Esophagus squamous epithelium (tissue), 5 donors: ENCODE results near the gene FBXO30. TPM values are rescaled to one million over a fixed set of nuclear protein-coding genes. Genes with fewer than 3 reads are reported as not detected.

Experiments used
- DNase-seq: peaks from one replicate; lab custom pipeline; 2025; lab: John Stamatoyannopoulos, UW
- H3K27ac ChIP-seq, 4 donors: fragments of 200-600 bp; sonication (generic); one replicate each; pipeline ENCODE4 v1.5.1; 2016 to 2019; ENCODE audit warnings: mild to moderate bottlenecking in 1 of 4
- H3K27me3 ChIP-seq, 4 donors: fragments of 200-600 bp; sonication (generic); 1 replicate in 3 of 4; 2 replicates in 1 of 4; pipeline versions ENCODE4 v1.5.1 to v1.6.0; 2017 to 2021; ENCODE audit warnings: antibody characterized with exemption in 1 of 4
- H3K36me3 ChIP-seq, 3 donors: fragments of 200-600 bp; sonication (generic); one replicate each; pipeline ENCODE4 v1.5.1; 2016 to 2019
- H3K4me1 ChIP-seq, 3 donors: fragments of 200-600 bp; sonication (generic); one replicate each; pipeline ENCODE4 v1.5.1; 2017 to 2019
- H3K4me3 ChIP-seq, 4 donors: fragments of 200-600 bp; sonication (generic); 1 replicate in 3 of 4; 2 replicates in 1 of 4; pipeline ENCODE4 v1.5.1; 2016 to 2019; ENCODE audit warnings: mild to moderate bottlenecking in 2 of 4, moderate library complexity in 1 of 4
- H3K9me3 ChIP-seq, 3 donors: fragments of 200-600 bp; sonication (generic); one replicate each; pipeline ENCODE4 v1.5.1; 2016 to 2019
- CTCF ChIP-seq, 6 experiments: fragments of 450-650 bp in 4 of 6; fragments of 200-600 bp in 2 of 6; sonication (generic) in 2 of 6; IDR thresholded peaks; one replicate each; pipeline ENCODE4 v1.5.1; 2016 to 2019; ENCODE audit warnings: antibody characterized with exemption in 6 of 6, mild to moderate bottlenecking in 4 of 6, moderate library complexity in 4 of 6
- POLR2A ChIP-seq, 4 donors: fragments of 450-650 bp; IDR thresholded peaks; one replicate each; pipeline ENCODE4 v1.6.1; 2017; ENCODE audit warnings: antibody characterized with exemption in 4 of 4, mild to moderate bottlenecking in 4 of 4, moderate library complexity in 3 of 4
- whole genome bisulfite sequencing, 2 donors: methylation state at CpG; one replicate each; pipeline ENCODE4 v1.1.5; 2018; 5-methylcytosine and 5-hydroxymethylcytosine counted together
- intact Hi-C: fragments of 100-400 bp; cut with DNase I; formaldehyde crosslinking; loops from one replicate; pipeline ENCODE4 v1.15.0; 2022
- total RNA-seq, 4 donors: library from RNA; depleted of rRNA; stranded (reverse); fragments of >200 nt; gene quantifications; one replicate each; pipeline ENCODE4 v1.1.0, GENCODE V29; 2016
- donor health status: DM: yes; HTN: yes; CAD: no.

FBXO30 gene
- total RNA-seq, 4 donors from 2014 or later, result 4.1 to 23.7 (median 9.0) TPM

- no peak for DNase-seq
- 48 to 77% methylated on average over 2 of the region's 2 CpGs for WGBS, 2 donors
These were observed 16.1 kb downstream of the FBXO30 start for GRCh38 chr6:145798530-145798929.

GRCh38 chr6:145789443-145789842 lies 25.2 kb downstream of the FBXO30 start:
- Histone ChIP-seq H3K27me3 (no peaks in the 10 kb centered on the region), H3K36me3 (peaks cover 0 to 8% (median 0%) of the 10 kb centered on the region in 3 donors), H3K9me3 (peaks cover 0 to 13% (median 11%) of the 10 kb centered on the region in 3 donors), H3K27ac (no peak overlapping the region), H3K4me3 (no peak overlapping the region), H3K4me1 (peaks cover 0 to 7% (median 0%) of the 10 kb centered on the region in 3 donors)
- intact Hi-C loops, result no loop called here
- TF ChIP-seq POLR2A (IDR thresholded peaks at IDR 0.05), result no peak
- TF ChIP-seq CTCF (IDR thresholded peaks at IDR 0.05), result no peak
- 74 to 75% methylated on average over 3 of the region's 3 CpGs for WGBS, 2 donors
- no peak for DNase-seq

More at GRCh38 chr6:145798530-145798929, 16.1 kb downstream of the FBXO30 start:
- intact Hi-C loops, result no loop called here
- Histone ChIP-seq H3K4me1 (peaks cover 0 to 13% (median 0%) of the 10 kb centered on the region in 3 donors), H3K27ac (peak overlapping the region in 2 of 4 donors; percentile 47 to 53), H3K9me3 (no peaks in the 10 kb centered on the region), H3K27me3 (no peaks in the 10 kb centered on the region), H3K4me3 (no peak overlapping the region), H3K36me3 (peaks cover 0 to 19% (median 0%) of the 10 kb centered on the region in 3 donors)
- TF ChIP-seq CTCF (IDR thresholded peaks at IDR 0.05) (no peak), POLR2A (IDR thresholded peaks at IDR 0.05) (no peak)

- TF ChIP-seq POLR2A (IDR thresholded peaks at IDR 0.05) (no peak), CTCF (IDR thresholded peaks at IDR 0.05) (no peak)
- intact Hi-C loops, result no loop called here
- WGBS, 2 donors, result 90 to 94% methylated on average over 2 to 3 of the region's 3 CpGs
- no peaks in the 10 kb centered on the region for H3K27me3 ChIP-seq
- H3K4me1 ChIP-seq, result peaks cover 0 to 12% (median 0%) of the 10 kb centered on the region in 3 donors
- no peak for DNase-seq
- H3K36me3 ChIP-seq, result peaks cover 0 to 9% (median 0%) of the 10 kb centered on the region in 3 donors
- no peak overlapping the region for H3K27ac ChIP-seq
- H3K4me3 ChIP-seq, result no peak overlapping the region
- peaks cover 0 to 13% (median 11%) of the 10 kb centered on the region in 3 donors for H3K9me3 ChIP-seq
These were observed 26.9 kb downstream of the FBXO30 start for GRCh38 chr6:145787688-145788087.

- Histone ChIP-seq H3K36me3 (peaks cover 0 to 9% (median 0%) of the 10 kb centered on the region in 3 donors), H3K9me3 (no peaks in the 10 kb centered on the region), H3K4me3 (no peak overlapping the region), H3K4me1 (peaks cover 0 to 12% (median 0%) of the 10 kb centered on the region in 3 donors), H3K27me3 (no peaks in the 10 kb centered on the region), H3K27ac (no peak overlapping the region)
- intact Hi-C loops, result no loop called here
- no peak for TF ChIP-seq CTCF (IDR thresholded peaks at IDR 0.05)
- no peak for TF ChIP-seq POLR2A (IDR thresholded peaks at IDR 0.05)
- WGBS, 2 donors, result 60 to 63% methylated on average over 1 of the region's 1 CpG
- no peak for DNase-seq
These were observed 29.9 kb downstream of the FBXO30 start for GRCh38 chr6:145784683-145785082.

- Histone ChIP-seq H3K4me1 (peaks cover 0 to 12% (median 0%) of the 10 kb centered on the region in 3 donors), H3K9me3 (no peaks in the 10 kb centered on the region), H3K27ac (no peak overlapping the region), H3K4me3 (no peak overlapping the region), H3K27me3 (no peaks in the 10 kb centered on the region), H3K36me3 (peaks cover 0 to 9% (median 0%) of the 10 kb centered on the region in 3 donors)
- intact Hi-C loops, result no loop called here
- DNase-seq, result no peak
- WGBS, 2 donors, result 77 to 80% methylated on average over 5 of the region's 5 CpGs
- no peak for TF ChIP-seq POLR2A (IDR thresholded peaks at IDR 0.05)
- TF ChIP-seq CTCF (IDR thresholded peaks at IDR 0.05), result no peak
These were observed 30.8 kb downstream of the FBXO30 start for GRCh38 chr6:145783796-145784195.
